Prostate gland (tissue), 2 donors: Measurements from ENCODE around the gene KCNMB3.

Experiments used
- POLR2A ChIP-seq: fragments of 450-650 bp; IDR thresholded peaks from one replicate; pipeline ENCODE4 v1.6.1; 2016; ENCODE audit warnings: antibody characterized with exemption, mild to moderate bottlenecking
- POLR2AphosphoS5 ChIP-seq: sonication (generic); formaldehyde crosslinking; IDR thresholded peaks from one replicate; pipeline ENCODE4 v1.6.1; 2017; ENCODE audit warnings: antibody characterized with exemption
- TF ChIP-seq, protein P1 (sequence below), 4 experiments: fragments of 200-600 bp in 2 of 4; fragments of 450-650 bp in 2 of 4; sonication (generic) in 2 of 4; IDR thresholded peaks; 1 replicate in 3 of 4; 2 replicates in 1 of 4; pipeline ENCODE4 v1.5.1; 2016 to 2019; ENCODE audit warnings: antibody characterized with exemption in 4 of 4, mild to moderate bottlenecking in 2 of 4, moderate library complexity in 2 of 4

DNA sequence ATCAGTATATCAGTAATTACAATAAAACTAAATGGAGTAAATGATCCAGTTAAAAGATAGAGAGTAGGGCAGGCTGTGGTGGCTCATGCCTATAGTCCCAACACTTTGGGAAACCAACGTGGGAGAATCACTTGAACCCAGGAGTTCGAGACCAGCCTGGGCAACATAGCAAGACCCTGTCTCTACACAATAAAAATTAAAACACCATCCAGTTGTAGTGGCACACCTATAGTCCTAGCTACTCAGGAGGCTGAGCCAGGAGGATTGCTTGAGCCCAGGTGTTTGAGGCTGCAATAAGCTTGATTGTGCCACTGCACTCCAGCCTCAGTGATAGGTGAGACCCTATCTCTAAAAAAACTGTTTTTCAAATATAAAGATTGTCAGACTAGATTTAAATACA lies 5.9 kb upstream of the KCNMB3 start:
- TF ChIP-seq, protein P1, sequence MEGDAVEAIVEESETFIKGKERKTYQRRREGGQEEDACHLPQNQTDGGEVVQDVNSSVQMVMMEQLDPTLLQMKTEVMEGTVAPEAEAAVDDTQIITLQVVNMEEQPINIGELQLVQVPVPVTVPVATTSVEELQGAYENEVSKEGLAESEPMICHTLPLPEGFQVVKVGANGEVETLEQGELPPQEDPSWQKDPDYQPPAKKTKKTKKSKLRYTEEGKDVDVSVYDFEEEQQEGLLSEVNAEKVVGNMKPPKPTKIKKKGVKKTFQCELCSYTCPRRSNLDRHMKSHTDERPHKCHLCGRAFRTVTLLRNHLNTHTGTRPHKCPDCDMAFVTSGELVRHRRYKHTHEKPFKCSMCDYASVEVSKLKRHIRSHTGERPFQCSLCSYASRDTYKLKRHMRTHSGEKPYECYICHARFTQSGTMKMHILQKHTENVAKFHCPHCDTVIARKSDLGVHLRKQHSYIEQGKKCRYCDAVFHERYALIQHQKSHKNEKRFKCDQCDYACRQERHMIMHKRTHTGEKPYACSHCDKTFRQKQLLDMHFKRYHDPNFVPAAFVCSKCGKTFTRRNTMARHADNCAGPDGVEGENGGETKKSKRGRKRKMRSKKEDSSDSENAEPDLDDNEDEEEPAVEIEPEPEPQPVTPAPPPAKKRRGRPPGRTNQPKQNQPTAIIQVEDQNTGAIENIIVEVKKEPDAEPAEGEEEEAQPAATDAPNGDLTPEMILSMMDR (IDR thresholded peaks at IDR 0.05), result no peak
- TF ChIP-seq POLR2A, result no peak
- no peak for TF ChIP-seq POLR2AphosphoS5
